ENCODE measurements around the gene NEK1.

- TF ChIP-seq CTCF (conservative IDR thresholded peaks at IDR 0.05; ENCODE audit: low read length) (no peak), EZH2phosphoT487 (IDR thresholded peaks at IDR 0.05; ENCODE audit: borderline replicate concordance, low read depth, low read length) (no peak)
Measured at GRCh38 chr4:169369634-169370033, 242.7 kb downstream of the NEK1 start.
